K562 (cell line): ENCODE measurements around the gene BOD1L2. TPM values are rescaled to one million over a fixed set of nuclear protein-coding genes. Genes with fewer than 3 reads are reported as not detected.

ENCODE experiments used
- ATAC-seq: fragments of 200-7000 bp; cut with Tn5 transposase; 3 replicates; pipeline ENCODE4 v1.9.1; 2020; ENCODE audit warnings: moderate library complexity
- BruUV-seq: library from RNA; stranded (reverse); fragments of 400-500 nt; replicated peaks from 2 replicates; lab custom pipeline; 2021; lab: Mats Ljungman, UMichigan
- CTCF ChIA-PET: fragments of 300-600 bp; formaldehyde crosslinking; extraction: SDS; loops from one replicate; lab custom pipeline; 2021; ENCODE audit warnings: low intra/inter-chr PET ratio; lab: Yijun Ruan, JAX
- POLR2A ChIA-PET: fragments of 300-600, 350-650 bp; sonication (Branson Sonifier 250); formaldehyde crosslinking; extraction: SDS; loops from one replicate; lab custom pipeline; 2021; ENCODE audit warnings: antibody characterized with exemption, inconsistent platforms; lab: Yijun Ruan, JAX
- DNase-seq, 4 experiments: peaks; one replicate each; pipeline versions ENCODE4 v3.0.0 to v3.0.0-alpha.2; 2011 to 2018; ENCODE audit warnings: low spot score in 3 of 4, mixed read lengths in 3 of 4; ENCODE audit errors: extremely low read depth in 1 of 4
- FAIRE-seq: peaks from 2 replicates; lab custom pipeline; 2011; peaks lifted over from hg19 to GRCh38; lab: Jason Lieb, UNC
- H2AFZ ChIP-seq: 2 replicates; pipeline ENCODE4 v1.6.0; 2011; ENCODE audit warnings: low read depth, low read length, control low read depth, inconsistent platforms
- H3K27ac ChIP-seq: fragments of 200-600 bp; 3 replicates; pipeline ENCODE4 v1.8.0; 2011; ENCODE audit warnings: low read depth, mild to moderate bottlenecking, control low read depth, inconsistent platforms, low read length, moderate library complexity, mixed read lengths; ENCODE audit errors: extremely low read depth
- H3K27me3 ChIP-seq, 2 experiments: fragments of 300-600 bp in 1 of 2; 2 replicates in 1 of 2; 3 replicates in 1 of 2; pipeline versions ENCODE4 v1.6.0 to v1.8.0; 2011; ENCODE audit warnings: inconsistent platforms in 2 of 2, low read length in 2 of 2, mild to moderate bottlenecking in 1 of 2, mixed read lengths in 1 of 2, moderate library complexity in 1 of 2; ENCODE audit not compliant: control insufficient read depth in 2 of 2, insufficient read depth in 2 of 2
- H3K36me3 ChIP-seq: fragments of 300-600 bp; 3 replicates; pipeline ENCODE4 v1.8.0; 2011; ENCODE audit warnings: mild to moderate bottlenecking, low read length, inconsistent platforms; ENCODE audit not compliant: control insufficient read depth, insufficient read depth
- H3K4me1 ChIP-seq, 2 experiments: fragments of 200-600 bp in 1 of 2; replicated peaks in 1 of 2; 2 replicates in 1 of 2; 3 replicates in 1 of 2; pipeline versions ENCODE4 v1.5.1 to v1.8.0; 2011; ENCODE audit warnings: inconsistent platforms in 2 of 2, low read length in 2 of 2, mild to moderate bottlenecking in 1 of 2, mixed read lengths in 1 of 2, moderate library complexity in 1 of 2; ENCODE audit not compliant: control insufficient read depth in 2 of 2, insufficient read depth in 2 of 2
- H3K4me2 ChIP-seq: 2 replicates; pipeline ENCODE4 v1.6.1; 2011; ENCODE audit warnings: low read length, control low read depth, inconsistent platforms, mixed read lengths; ENCODE audit not compliant: insufficient read depth
- H3K4me3 ChIP-seq: fragments of 200-600 bp; sonication (generic), shearing (Covaris generic); 2 replicates; pipeline ENCODE4 v1.5.1; 2016; ENCODE audit warnings: control low read depth, inconsistent platforms
- H3K79me2 ChIP-seq: fragments of 200-600 bp; 3 replicates; pipeline ENCODE4 v1.8.0; 2011; ENCODE audit warnings: low read length, inconsistent platforms; ENCODE audit not compliant: control insufficient read depth, insufficient read depth
- H3K9ac ChIP-seq, 2 experiments: 2 replicates each; pipeline versions ENCODE4 v1.6.0 to v1.6.1; 2011; ENCODE audit warnings: low read depth in 2 of 2, low read length in 2 of 2, control low read depth in 1 of 2, inconsistent platforms in 1 of 2, mild to moderate bottlenecking in 1 of 2, mixed read lengths in 1 of 2; ENCODE audit not compliant: insufficient read depth in 1 of 2
- H3K9me1 ChIP-seq: one replicate; pipeline ENCODE4 v1.6.0; 2011; ENCODE audit warnings: inconsistent platforms, mild to moderate bottlenecking, low read length, moderate library complexity; ENCODE audit not compliant: control insufficient read depth, insufficient read depth
- H3K9me3 ChIP-seq: replicated peaks from 2 replicates; pipeline ENCODE4 v1.5.1; 2011; ENCODE audit warnings: low read depth, low read length, inconsistent platforms; ENCODE audit not compliant: control insufficient read depth, insufficient read depth
- H4K20me1 ChIP-seq: replicated peaks from 2 replicates; pipeline ENCODE4 v1.6.1; 2011; ENCODE audit warnings: low read length, inconsistent platforms, mixed read lengths; ENCODE audit not compliant: control insufficient read depth, insufficient read depth
- GMEB1 ChIP-seq: fragments of 250-450 bp; sonication (Bioruptor Pico); IDR thresholded peaks from 2 replicates; pipeline ENCODE4 v1.4.0; 2020; ENCODE audit warnings: mild to moderate bottlenecking
- NFATC3 ChIP-seq: fragments of 450-650 bp; IDR thresholded peaks from 2 replicates; pipeline ENCODE4 v1.6.1; 2017; ENCODE audit warnings: mild to moderate bottlenecking
- TSHZ1 ChIP-seq: fragments of 250-450 bp; sonication (Bioruptor Pico); IDR thresholded peaks from 2 replicates; pipeline ENCODE4 v1.4.0; 2020; ENCODE audit warnings: mild to moderate bottlenecking, moderate library complexity
- WGBS: fragments of 100-300 bp; shearing (Covaris generic); methylation state at CpG from one replicate; pipeline ENCODE4 v1.1.6; 2016; ENCODE audit warnings: low coverage, mixed read lengths; ENCODE audit not compliant: insufficient coverage; ENCODE audit errors: missing lambda C conversion rate; 5-methylcytosine and 5-hydroxymethylcytosine counted together
- in situ Hi-C: fragments of 300-500 bp; cut with MboI; formaldehyde crosslinking; loops from 4 replicates; pipeline ENCODE4 v1.15.0; 2018; ENCODE audit warnings: inconsistent platforms, mixed read lengths
- intact Hi-C: fragments of 100-400 bp; cut with micrococcal nuclease; formaldehyde crosslinking; loops from 2 replicates; pipeline ENCODE4 v1.14.2; 2022
- polyA plus RNA-seq, 8 experiments: library from polyadenylated mRNA; depleted of rRNA in 4 of 8; stranded (reverse) in 5 of 8; unstranded in 3 of 8; fragments of >200 nt; fragmentation: Nextera tagmentation in 2 of 8; fragmentation: Illumina TruSeq in 1 of 8; extraction: Ambion mirVana in 2 of 8; extraction: Trizol in 1 of 8; gene quantifications; 2 replicates each; pipeline versions ENCODE4 v1.2.1 to v1.2.3, GENCODE V29; 2011 to 2014; ENCODE audit warnings: inconsistent platforms in 1 of 8, missing spikeins in 1 of 8
- total RNA-seq, 7 experiments: library from RNA; depleted of rRNA in 6 of 7; stranded (reverse); fragments of >200 nt in 6 of 7; fragmentation: Illumina TruSeq in 2 of 7; extraction: Trizol in 2 of 7; gene quantifications; 2 replicates each; pipeline versions ENCODE4 v1.2.1 to v1.2.3, GENCODE V29; 2011 to 2021; ENCODE audit warnings: low replicate concordance in 1 of 7

The BOD1L2 gene
- total and polyA plus RNA-seq, 9 of the 15 experiments (the other 6 are each of a cell fraction or from before 2014, with no cell fraction given), result 0.03 TPM; not detected in 8

GRCh38 chr18:57149531-57149930 lies 2.6 kb downstream of the BOD1L2 start (continued):
- TF ChIP-seq GMEB1, result no peak

- Histone ChIP-seq H3K9me1 (no peaks in the 10 kb centered on the region), H3K4me2 (no peak overlapping the region), H3K27me3 (peaks cover 0 to 23% of the 10 kb centered on the region in 2 experiments; a peak in 2 of 5 replicates), H3K36me3 (no peaks in the 10 kb centered on the region), H3K9me3 (no peaks in the 10 kb centered on the region), H3K79me2 (no peaks in the 10 kb centered on the region), H3K4me3 (no peak overlapping the region), H3K9ac (no peak overlapping the region), H3K27ac (no peak overlapping the region), H3K4me1 (peaks cover 0 to 6% of the 10 kb centered on the region in 2 experiments; a peak in 1 of 5 replicates), H2AFZ (no peak overlapping the region), H4K20me1 (no peaks in the 10 kb centered on the region)
- DNase-seq (no peak), ATAC-seq (no peak), FAIRE-seq (no peak)
- in situ Hi-C loops, result no loop called here
- intact Hi-C loops, result no loop called here
- WGBS, result 0% methylated on average over 7 of the region's 7 CpGs
- CTCF ChIA-PET, result no interaction called here
- POLR2A ChIA-PET, result no interaction called here
- BruUV-seq, result no TSS peak
- no peak for TF ChIP-seq TSHZ1
- no peak for TF ChIP-seq NFATC3
- TF ChIP-seq, all 486 proteins: peak for 0
Measured at GRCh38 chr18:57150081-57150480, 3.2 kb downstream of the BOD1L2 start.
